Erythroblast (primary cell): ENCODE measurements around the gene TMC1.

Source experiments
- GATA1 ChIP-seq: IDR thresholded peaks from 2 replicates; pipeline ENCODE4 v1.6.1; 2011; ENCODE audit warnings: low read depth, mild to moderate bottlenecking, control low read depth, low read length, moderate library complexity
- POLR2A ChIP-seq: IDR thresholded peaks from 2 replicates; pipeline ENCODE4 v1.6.1; 2011; ENCODE audit warnings: mild to moderate bottlenecking, low read length

DNA sequence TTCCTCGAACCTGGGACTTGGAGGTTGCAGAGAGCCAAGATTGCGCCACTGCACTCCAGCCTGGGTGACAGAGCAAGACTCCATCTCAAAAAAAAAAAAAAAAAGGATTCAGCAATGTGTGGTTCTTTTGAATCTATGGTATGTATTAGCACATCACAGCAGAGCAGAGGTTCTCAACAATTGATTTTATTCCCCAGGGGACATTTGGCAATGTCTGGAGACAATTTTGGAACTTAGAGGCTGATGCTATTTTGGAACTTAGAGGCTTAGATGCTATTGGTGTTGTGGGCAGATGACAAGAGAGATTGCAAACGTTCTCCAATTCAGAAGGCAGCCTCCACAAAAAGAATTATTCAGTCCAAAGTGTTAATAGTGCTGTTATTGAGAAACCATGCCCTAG is 115.2 kb downstream of the TMC1 start:
- TF ChIP-seq POLR2A (no peak), GATA1 (no peak)
